ENCODE results near the gene DPYD. TPM values are rescaled to one million over a fixed set of nuclear protein-coding genes. Genes with fewer than 3 reads are reported as not detected.

Gene DPYD
- total RNA-seq, 1 donor from 2014 or later, result 9.2 TPM

DNA sequence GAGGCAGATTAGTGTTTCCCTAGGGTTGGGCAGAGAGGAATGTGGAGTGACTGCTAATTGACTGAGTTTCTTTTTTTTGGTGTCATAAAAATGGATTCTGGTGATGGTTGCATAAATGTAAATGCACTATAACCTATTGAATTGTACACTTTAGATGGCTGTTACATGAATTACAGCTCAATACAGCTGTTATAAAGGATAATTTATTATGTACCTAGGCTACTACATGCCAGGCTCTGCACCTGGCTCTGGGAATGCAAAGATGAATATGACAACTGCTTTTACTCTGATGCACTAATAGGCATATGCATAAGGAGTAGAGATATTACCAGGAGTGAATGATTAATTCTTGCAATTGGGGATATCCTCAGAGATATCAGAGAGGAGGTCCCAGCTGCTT is 854.0 kb downstream of the DPYD start:
- no peak for DNase-seq
- no peaks in the 10 kb centered on the region for H3K4me1 ChIP-seq
- no peak overlapping the region for H3K27ac ChIP-seq (replicated peaks)
- no peaks in the 10 kb centered on the region for H3K27me3 ChIP-seq (ENCODE audit: low read depth)
- TF ChIP-seq, protein P1, sequence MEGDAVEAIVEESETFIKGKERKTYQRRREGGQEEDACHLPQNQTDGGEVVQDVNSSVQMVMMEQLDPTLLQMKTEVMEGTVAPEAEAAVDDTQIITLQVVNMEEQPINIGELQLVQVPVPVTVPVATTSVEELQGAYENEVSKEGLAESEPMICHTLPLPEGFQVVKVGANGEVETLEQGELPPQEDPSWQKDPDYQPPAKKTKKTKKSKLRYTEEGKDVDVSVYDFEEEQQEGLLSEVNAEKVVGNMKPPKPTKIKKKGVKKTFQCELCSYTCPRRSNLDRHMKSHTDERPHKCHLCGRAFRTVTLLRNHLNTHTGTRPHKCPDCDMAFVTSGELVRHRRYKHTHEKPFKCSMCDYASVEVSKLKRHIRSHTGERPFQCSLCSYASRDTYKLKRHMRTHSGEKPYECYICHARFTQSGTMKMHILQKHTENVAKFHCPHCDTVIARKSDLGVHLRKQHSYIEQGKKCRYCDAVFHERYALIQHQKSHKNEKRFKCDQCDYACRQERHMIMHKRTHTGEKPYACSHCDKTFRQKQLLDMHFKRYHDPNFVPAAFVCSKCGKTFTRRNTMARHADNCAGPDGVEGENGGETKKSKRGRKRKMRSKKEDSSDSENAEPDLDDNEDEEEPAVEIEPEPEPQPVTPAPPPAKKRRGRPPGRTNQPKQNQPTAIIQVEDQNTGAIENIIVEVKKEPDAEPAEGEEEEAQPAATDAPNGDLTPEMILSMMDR (IDR thresholded peaks at IDR 0.05; ENCODE audit: borderline replicate concordance), result no peak
- no peaks in the 10 kb centered on the region for H3K36me3 ChIP-seq
- peaks cover 32% of the 10 kb centered on the region for H3K9me3 ChIP-seq (replicated peaks)
- intact Hi-C loops (cut with micrococcal nuclease), result no loop called here
- no peak overlapping the region for H3K4me3 ChIP-seq

DNA sequence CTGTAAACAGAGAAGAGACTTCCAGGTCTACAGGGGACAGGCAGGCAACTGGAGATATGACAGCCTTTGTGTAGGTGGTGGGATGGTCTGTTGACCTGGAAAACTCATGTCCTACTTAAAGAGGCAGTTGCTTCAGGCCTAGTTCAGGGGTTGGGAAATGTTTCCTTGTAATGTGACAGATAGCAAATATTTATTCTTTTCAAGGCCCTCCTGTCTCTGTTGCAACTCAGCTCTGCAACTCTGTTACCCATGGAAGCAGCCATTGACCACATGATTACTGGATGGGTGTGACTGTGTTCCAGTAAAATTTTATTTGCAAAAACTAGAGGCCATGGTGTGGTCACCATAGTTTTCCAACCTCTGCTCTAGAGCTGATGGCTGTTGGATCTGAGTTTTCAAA is 857.3 kb downstream of the DPYD start:
- Histone ChIP-seq H3K9me3 (replicated peaks) (peaks cover 45% of the 10 kb centered on the region), H3K4me3 (no peak overlapping the region), H3K4me1 (no peaks in the 10 kb centered on the region), H3K27me3 (ENCODE audit: low read depth) (no peaks in the 10 kb centered on the region), H3K36me3 (no peaks in the 10 kb centered on the region), H3K27ac (replicated peaks) (no peak overlapping the region)
- intact Hi-C loops (cut with micrococcal nuclease), result no loop called here
- no peak for DNase-seq
- TF ChIP-seq, protein P1 (IDR thresholded peaks at IDR 0.05; ENCODE audit: borderline replicate concordance), result no peak

DNA sequence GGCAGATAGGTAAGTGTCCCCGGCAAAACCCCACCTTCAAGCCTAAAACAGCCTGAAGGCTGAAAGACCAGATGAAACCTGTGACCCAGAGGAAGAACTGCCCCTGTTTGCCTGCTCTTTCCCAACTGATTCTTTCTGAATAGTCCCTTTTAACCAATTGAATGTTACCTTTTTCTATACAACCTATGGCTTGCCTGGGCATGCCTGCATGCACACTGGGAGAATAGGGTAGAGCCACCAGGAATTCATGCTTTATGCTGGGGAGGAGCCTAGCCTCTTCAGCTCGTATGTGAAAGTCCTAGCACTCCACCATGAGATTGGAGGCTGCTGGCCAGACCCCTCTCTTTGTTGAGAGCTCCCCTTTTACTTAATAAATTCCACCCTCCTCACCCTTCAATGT is 859.2 kb downstream of the DPYD start:
- Histone ChIP-seq H3K9me3 (replicated peaks) (peaks cover 51% of the 10 kb centered on the region), H3K27ac (replicated peaks) (no peak overlapping the region), H3K27me3 (ENCODE audit: low read depth) (no peaks in the 10 kb centered on the region), H3K36me3 (no peaks in the 10 kb centered on the region), H3K4me3 (no peak overlapping the region), H3K4me1 (no peaks in the 10 kb centered on the region)
- intact Hi-C loops (cut with micrococcal nuclease), result no loop called here
- TF ChIP-seq, protein P1 (IDR thresholded peaks at IDR 0.05; ENCODE audit: borderline replicate concordance), result no peak
- no peak for DNase-seq

DNA sequence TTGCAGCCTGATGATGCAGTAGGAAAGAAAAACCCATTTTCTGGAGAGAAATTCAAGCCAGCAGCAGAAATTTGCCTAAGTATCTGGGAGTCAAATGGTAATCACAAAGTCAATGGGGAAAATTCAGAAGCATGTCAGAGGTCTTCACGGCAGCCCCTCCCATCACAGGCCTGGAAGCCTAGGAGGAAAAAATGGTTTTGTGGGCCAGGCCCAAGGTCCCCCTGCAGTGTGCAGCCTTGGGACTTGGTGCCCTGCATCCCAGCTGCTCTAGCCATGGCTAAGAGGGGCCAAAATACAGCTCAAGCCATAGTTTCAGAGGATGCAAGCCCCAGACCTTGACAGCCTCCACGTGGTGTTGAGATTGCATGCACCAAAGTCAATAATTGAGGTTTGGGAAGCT is 864.4 kb downstream of the DPYD start:
- Histone ChIP-seq H3K9me3 (replicated peaks) (peaks cover 30% of the 10 kb centered on the region), H3K27me3 (ENCODE audit: low read depth) (no peaks in the 10 kb centered on the region), H3K4me1 (no peaks in the 10 kb centered on the region), H3K4me3 (no peak overlapping the region), H3K36me3 (no peaks in the 10 kb centered on the region), H3K27ac (replicated peaks) (no peak overlapping the region)
- no peak for DNase-seq
- intact Hi-C loops (cut with micrococcal nuclease), result no loop called here
- TF ChIP-seq, protein P1 (IDR thresholded peaks at IDR 0.05; ENCODE audit: borderline replicate concordance), result no peak

DNA sequence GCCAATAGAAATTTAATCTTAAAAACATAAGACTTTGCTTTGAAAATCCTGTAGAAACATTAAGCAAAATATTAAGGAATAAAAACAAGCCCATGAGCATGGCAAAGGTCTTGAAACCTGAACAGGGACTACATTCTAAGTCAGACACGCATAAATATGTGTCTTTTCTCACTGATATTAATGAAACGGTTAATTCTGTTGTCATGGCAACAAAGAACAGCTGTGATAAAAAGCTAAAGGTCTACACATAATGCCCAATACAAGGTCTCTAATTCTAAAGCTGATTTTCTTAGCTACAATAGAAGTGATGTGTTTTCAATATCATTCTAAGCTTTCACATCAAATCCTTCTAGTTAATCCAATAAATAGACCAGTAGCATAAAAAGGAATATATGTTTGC is 867.6 kb downstream of the DPYD start:
- Histone ChIP-seq H3K4me3 (no peak overlapping the region), H3K27ac (replicated peaks) (no peak overlapping the region), H3K9me3 (replicated peaks) (peaks cover 21% of the 10 kb centered on the region), H3K36me3 (no peaks in the 10 kb centered on the region), H3K4me1 (no peaks in the 10 kb centered on the region), H3K27me3 (ENCODE audit: low read depth) (no peaks in the 10 kb centered on the region)
- intact Hi-C loops (cut with micrococcal nuclease), result no loop called here
- TF ChIP-seq, protein P1 (IDR thresholded peaks at IDR 0.05; ENCODE audit: borderline replicate concordance), result no peak
- DNase-seq, result no peak

DNA sequence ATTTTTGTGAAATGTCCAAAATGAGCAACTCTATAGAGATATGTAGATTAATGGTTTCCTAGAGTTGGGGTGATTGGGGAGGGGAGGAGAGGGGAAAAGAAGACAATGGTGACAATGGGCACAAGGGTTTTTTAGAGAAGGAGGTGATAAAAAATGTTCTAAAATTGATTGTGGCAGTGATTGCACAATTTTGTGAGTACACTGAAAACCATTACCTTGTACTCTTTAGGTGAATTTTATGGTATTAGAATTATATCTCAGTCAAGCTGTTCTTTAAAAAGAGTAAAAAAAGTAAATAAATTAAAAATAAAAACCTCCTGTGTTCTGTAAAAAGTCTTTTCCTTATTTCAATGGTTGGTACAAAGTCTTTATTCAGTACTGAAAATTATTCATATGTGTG is 869.0 kb downstream of the DPYD start:
- intact Hi-C loops (cut with micrococcal nuclease), result no loop called here
- Histone ChIP-seq H3K36me3 (no peaks in the 10 kb centered on the region), H3K4me1 (no peaks in the 10 kb centered on the region), H3K27me3 (ENCODE audit: low read depth) (no peaks in the 10 kb centered on the region), H3K27ac (replicated peaks) (no peak overlapping the region), H3K9me3 (replicated peaks) (peaks cover 13% of the 10 kb centered on the region), H3K4me3 (no peak overlapping the region)
- no peak for DNase-seq
- TF ChIP-seq, protein P1 (IDR thresholded peaks at IDR 0.05; ENCODE audit: borderline replicate concordance), result no peak
